ENCODE measurements around the gene PLEKHG2.
A peak's percentile ranks its signal among the peaks of the same experiment; 100 is the strongest.
"Not testable (repeated sequence)": the region's sequence is repeated elsewhere in the genome, so short reads cannot be mapped to it uniquely, and the experiment has no call there.

PLEKHG2 gene

GRCh38 chr19:39448271-39448670, 35.8 kb downstream of the PLEKHG2 start:
- no peak for DNase-seq (ENCODE audit: low read depth)

GRCh38 chr19:39449116-39449797, 36.8 kb downstream of the PLEKHG2 start:
- no peak for DNase-seq (ENCODE audit: low read depth)

- not testable (repeated sequence) for DNase-seq (ENCODE audit: low read depth)
Observed at GRCh38 chr19:39451257-39451656, 38.8 kb downstream of the PLEKHG2 start.

GRCh38 chr19:39463403-39463802, 50.9 kb downstream of the PLEKHG2 start:
- DNase-seq (ENCODE audit: low read depth), result no peak

- no peak for DNase-seq (ENCODE audit: low read depth)
Observed at GRCh38 chr19:39465956-39466747, 53.7 kb downstream of the PLEKHG2 start.

GRCh38 chr19:39467941-39468340, 55.5 kb downstream of the PLEKHG2 start:
- no peak for DNase-seq (ENCODE audit: low read depth)

- DNase-seq (ENCODE audit: low read depth), result no peak
Observed at GRCh38 chr19:39469036-39469435, 56.6 kb downstream of the PLEKHG2 start.

GRCh38 chr19:39469567-39469966, 57.1 kb downstream of the PLEKHG2 start:
- DNase-seq (ENCODE audit: low read depth), result no peak

- DNase-seq (ENCODE audit: low read depth), result no peak
Observed at GRCh38 chr19:39470724-39471339, 58.4 kb downstream of the PLEKHG2 start.

GRCh38 chr19:39471756-39472536, 59.5 kb downstream of the PLEKHG2 start:
- DNase-seq (ENCODE audit: low read depth), result no peak

GRCh38 chr19:39472746-39473442, 60.4 kb downstream of the PLEKHG2 start:
- DNase-seq (ENCODE audit: low read depth), result no peak

- no peak for DNase-seq (ENCODE audit: low read depth)
Observed at GRCh38 chr19:39473443-39473960, 61.0 kb downstream of the PLEKHG2 start.

- DNase-seq (ENCODE audit: low read depth), result peak; percentile 66
Observed at GRCh38 chr19:39474139-39474620, 61.7 kb downstream of the PLEKHG2 start.

- DNase-seq (ENCODE audit: low read depth), result no peak
Observed at GRCh38 chr19:39475748-39476147, 63.3 kb downstream of the PLEKHG2 start.

All from stimulated activated CD8-positive, alpha-beta memory T cell treated with anti-CD3 and anti-CD28 coated beads, Interleukin-12 subunit alpha, Interleukin-12 subunit beta, amount 100 ng/mL, for 1 hour (primary cell).